ENCODE results near the gene MAT1A.
"Not testable (repeated sequence)": the region's sequence is repeated elsewhere in the genome, so short reads cannot be mapped to it uniquely, and the experiment has no call there.

Gene MAT1A

GRCh38 chr10:80253266-80253962 is 36.0 kb downstream of the MAT1A start:
- Histone ChIP-seq H3K27ac (no peak overlapping the region), H3K36me3 (ENCODE audit: insufficient read depth, low read length) (no peaks in the 10 kb centered on the region), H3K4me3 (no peak overlapping the region), H3K9me3 (ENCODE audit: low read depth, low read length) (no peaks in the 10 kb centered on the region), H3K9ac (ENCODE audit: insufficient read length) (no peak overlapping the region)
- TF ChIP-seq EZH2 (IDR thresholded peaks at IDR 0.05) (no peak), FOXP2 (optimal IDR thresholded peaks at IDR 0.05; ENCODE audit: control extremely low read depth, extremely low read length, insufficient read depth) (no peak), POLR2AphosphoS5 (IDR thresholded peaks at IDR 0.05; ENCODE audit: borderline replicate concordance, low read depth, low read length) (no peak)
- no peak for DNase-seq (ENCODE audit: low read depth, low spot score)

GRCh38 chr10:80252296-80252887 is 37.1 kb downstream of the MAT1A start:
- no peak overlapping the region for H3K4me3 ChIP-seq
- DNase-seq (ENCODE audit: low read depth, low spot score), result no peak
- no peaks in the 10 kb centered on the region for H3K9me3 ChIP-seq (ENCODE audit: low read depth, low read length)
- H3K36me3 ChIP-seq (ENCODE audit: insufficient read depth, low read length), result no peaks in the 10 kb centered on the region
- no peak overlapping the region for H3K9ac ChIP-seq (ENCODE audit: insufficient read length)
- TF ChIP-seq POLR2AphosphoS5 (IDR thresholded peaks at IDR 0.05; ENCODE audit: borderline replicate concordance, low read depth, low read length) (no peak), FOXP2 (optimal IDR thresholded peaks at IDR 0.05; ENCODE audit: control extremely low read depth, extremely low read length, insufficient read depth) (no peak)
- no peak overlapping the region for H3K27ac ChIP-seq

DNA sequence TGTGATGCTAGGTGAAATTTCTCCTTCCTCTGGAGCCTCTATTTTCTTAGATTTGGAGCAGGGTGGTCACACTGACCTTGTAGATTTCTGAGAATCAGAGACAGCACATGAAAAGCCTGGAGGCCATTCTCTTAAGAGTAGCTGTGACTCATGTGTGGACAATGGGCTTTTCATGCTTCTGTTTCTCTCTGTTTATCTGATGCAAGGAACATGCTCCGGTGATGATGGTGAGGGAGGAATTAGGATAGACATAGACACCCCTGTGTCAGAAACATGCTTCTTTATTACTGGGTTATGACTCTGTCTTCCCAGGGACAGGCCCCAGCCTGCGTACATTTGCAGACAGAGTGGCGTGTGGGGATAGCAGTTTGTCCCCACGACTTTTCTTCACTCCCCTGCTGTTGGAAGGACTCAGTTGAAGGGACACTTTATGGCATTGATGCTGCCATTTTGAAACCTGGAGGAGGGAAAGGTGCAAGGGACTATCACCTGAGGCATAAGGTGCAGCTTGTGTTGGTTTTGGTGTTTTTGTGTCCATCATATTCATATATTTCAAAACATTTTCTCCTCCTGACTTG is 37.7 kb downstream of the MAT1A start:
- not testable (repeated sequence) for H3K9me3 ChIP-seq (ENCODE audit: low read depth, low read length); H3K36me3 ChIP-seq (ENCODE audit: insufficient read depth, low read length); H3K27ac ChIP-seq; H3K4me3 ChIP-seq; DNase-seq (ENCODE audit: low read depth, low spot score); H3K9ac ChIP-seq (ENCODE audit: insufficient read length)

DNA sequence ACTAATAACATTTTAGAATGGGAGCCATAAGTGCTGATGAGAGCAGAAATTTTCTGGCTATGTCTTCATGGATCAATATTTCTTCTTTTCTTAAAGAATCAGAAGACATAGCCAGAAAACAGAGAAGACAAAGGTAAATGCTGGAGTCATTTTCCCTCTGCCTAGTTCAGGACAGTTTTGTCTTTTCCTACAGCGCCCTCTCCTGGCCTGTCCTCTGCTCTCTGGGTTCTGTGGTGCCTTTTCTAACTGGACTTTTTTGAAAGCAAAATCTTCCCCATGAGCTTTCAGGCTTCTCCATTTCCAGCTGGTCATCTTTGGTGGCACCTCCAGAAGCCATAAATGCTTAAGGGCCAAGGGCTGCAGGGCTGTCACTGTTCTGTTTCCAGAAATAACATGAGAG is 39.1 kb downstream of the MAT1A start:
- DNase-seq (ENCODE audit: low read depth, low spot score); H3K36me3 ChIP-seq (ENCODE audit: insufficient read depth, low read length); H3K9ac ChIP-seq (ENCODE audit: insufficient read length); H3K9me3 ChIP-seq (ENCODE audit: low read depth, low read length); H3K4me3 ChIP-seq; H3K27ac ChIP-seq: not testable (repeated sequence)

DNA sequence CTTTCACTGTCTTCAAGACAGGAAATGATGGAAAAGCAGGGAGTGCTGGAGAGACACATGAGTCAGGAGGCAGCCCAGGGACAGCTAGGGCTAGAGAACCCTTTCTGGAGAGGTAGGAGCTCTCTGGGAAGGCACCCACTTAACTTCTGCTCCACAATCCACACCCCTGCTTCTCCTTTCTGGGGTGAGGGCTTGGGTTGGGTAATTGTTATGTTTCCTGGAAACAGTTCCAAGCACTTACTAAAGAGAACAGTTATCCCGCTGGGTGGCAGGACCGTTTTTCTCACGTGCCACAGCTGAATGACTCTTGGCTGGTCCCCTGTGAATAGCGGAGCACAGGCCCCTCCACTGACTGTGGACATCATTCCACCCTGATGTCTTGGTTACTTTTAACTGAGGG is 39.6 kb downstream of the MAT1A start:
- not testable (repeated sequence) for H3K36me3 ChIP-seq (ENCODE audit: insufficient read depth, low read length); DNase-seq (ENCODE audit: low read depth, low spot score); H3K9me3 ChIP-seq (ENCODE audit: low read depth, low read length)

GRCh38 chr10:80247611-80248010 is 41.8 kb downstream of the MAT1A start:
- H3K4me3 ChIP-seq; H3K9ac ChIP-seq (ENCODE audit: insufficient read length); H3K9me3 ChIP-seq (ENCODE audit: low read depth, low read length); DNase-seq (ENCODE audit: low read depth, low spot score); H3K36me3 ChIP-seq (ENCODE audit: insufficient read depth, low read length); H3K27ac ChIP-seq: not testable (repeated sequence)

More for the DNA sequence above, 39.6 kb downstream of the MAT1A start:
- H3K9ac ChIP-seq (ENCODE audit: insufficient read length); H3K27ac ChIP-seq; H3K4me3 ChIP-seq: not testable (repeated sequence)

- H3K9ac ChIP-seq (ENCODE audit: insufficient read length); H3K36me3 ChIP-seq (ENCODE audit: insufficient read depth, low read length); DNase-seq (ENCODE audit: low read depth, low spot score); H3K9me3 ChIP-seq (ENCODE audit: low read depth, low read length); H3K4me3 ChIP-seq; H3K27ac ChIP-seq: not testable (repeated sequence)
These were observed 45.1 kb downstream of the MAT1A start for GRCh38 chr10:80244371-80244770.

- not testable (repeated sequence) for H3K4me3 ChIP-seq; H3K9me3 ChIP-seq (ENCODE audit: low read depth, low read length); H3K9ac ChIP-seq (ENCODE audit: insufficient read length); H3K36me3 ChIP-seq (ENCODE audit: insufficient read depth, low read length); H3K27ac ChIP-seq; DNase-seq (ENCODE audit: low read depth, low spot score)
These were observed 47.1 kb downstream of the MAT1A start for GRCh38 chr10:80242341-80242740.

DNA sequence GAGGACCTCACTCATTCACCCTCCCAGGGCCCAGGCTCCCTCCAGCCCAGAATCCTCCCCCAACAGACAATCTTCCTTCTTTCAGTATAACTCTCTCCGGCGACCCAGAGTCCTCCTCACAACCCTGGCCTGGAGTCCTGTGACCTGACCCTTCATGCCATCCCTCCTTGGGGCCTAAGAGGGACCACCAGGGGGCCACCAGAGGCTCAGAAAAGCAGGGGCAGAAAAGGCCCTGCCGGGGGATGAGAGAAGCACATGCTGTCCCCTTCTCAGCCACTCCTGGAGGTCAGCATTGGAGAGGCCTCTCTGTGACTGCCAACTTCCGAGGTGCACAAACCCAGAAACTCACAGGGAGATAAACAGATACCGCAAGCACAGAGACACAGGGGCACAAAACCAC is 53.0 kb downstream of the MAT1A start:
- not testable (repeated sequence) for H3K4me3 ChIP-seq; H3K9me3 ChIP-seq (ENCODE audit: low read depth, low read length)

DNA sequence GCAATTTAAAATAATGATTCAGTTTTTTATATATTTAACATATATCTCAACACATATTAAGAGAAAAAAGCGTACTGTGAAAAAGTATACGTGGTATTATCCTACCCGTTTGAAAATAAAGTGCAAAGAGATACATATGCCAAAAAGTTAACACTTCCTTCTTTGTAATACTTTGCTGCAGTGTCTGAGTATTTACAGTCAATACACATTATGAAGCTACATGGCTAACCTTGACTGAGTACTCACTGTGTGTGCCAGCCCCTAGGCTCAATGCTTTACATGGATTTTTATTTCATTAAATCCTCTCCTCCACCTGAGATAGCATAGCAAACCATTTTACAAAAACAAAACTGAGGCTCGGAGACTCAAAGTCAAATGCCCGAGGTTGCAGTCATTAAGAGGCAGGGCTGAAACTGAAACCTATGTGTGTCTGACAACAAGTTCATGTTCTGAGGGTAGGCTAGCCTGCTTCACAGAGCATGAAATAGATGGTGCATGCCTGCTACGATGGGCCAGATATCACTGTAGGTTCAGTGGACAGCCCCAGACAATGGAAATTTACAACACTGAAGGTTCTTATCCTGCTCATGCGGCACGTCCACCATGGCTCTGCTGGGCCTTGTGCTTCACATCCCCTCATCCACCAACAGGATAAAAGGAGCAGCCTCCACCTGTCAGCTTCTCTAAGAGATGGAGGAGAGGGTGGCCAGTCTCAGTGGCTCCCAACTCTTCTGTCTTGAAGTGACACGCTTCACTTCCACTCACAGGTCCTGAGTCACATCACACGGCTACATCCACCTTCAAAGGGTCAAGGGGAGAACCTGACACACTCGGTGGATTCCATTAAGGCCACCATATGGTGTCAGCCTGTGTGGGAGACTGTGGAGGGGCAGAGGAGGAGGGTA is 54.9 kb downstream of the MAT1A start:
- not testable (repeated sequence) for H3K9ac ChIP-seq (ENCODE audit: insufficient read length); DNase-seq (ENCODE audit: low read depth, low spot score); H3K9me3 ChIP-seq (ENCODE audit: low read depth, low read length); H3K27ac ChIP-seq; H3K4me3 ChIP-seq; H3K36me3 ChIP-seq (ENCODE audit: insufficient read depth, low read length)

More for the DNA sequence above, 53.0 kb downstream of the MAT1A start:
- H3K9ac ChIP-seq (ENCODE audit: insufficient read length); H3K36me3 ChIP-seq (ENCODE audit: insufficient read depth, low read length); DNase-seq (ENCODE audit: low read depth, low spot score); H3K27ac ChIP-seq: not testable (repeated sequence)

GRCh38 chr10:80233871-80234270 is 55.6 kb downstream of the MAT1A start:
- H3K4me3 ChIP-seq; H3K36me3 ChIP-seq (ENCODE audit: insufficient read depth, low read length); H3K9ac ChIP-seq (ENCODE audit: insufficient read length); DNase-seq (ENCODE audit: low read depth, low spot score); H3K27ac ChIP-seq; H3K9me3 ChIP-seq (ENCODE audit: low read depth, low read length): not testable (repeated sequence)

GRCh38 chr10:80226723-80227122 is 62.7 kb downstream of the MAT1A start:
- not testable (repeated sequence) for H3K36me3 ChIP-seq (ENCODE audit: insufficient read depth, low read length); H3K4me3 ChIP-seq; H3K9me3 ChIP-seq (ENCODE audit: low read depth, low read length); H3K9ac ChIP-seq (ENCODE audit: insufficient read length); DNase-seq (ENCODE audit: low read depth, low spot score); H3K27ac ChIP-seq

DNA sequence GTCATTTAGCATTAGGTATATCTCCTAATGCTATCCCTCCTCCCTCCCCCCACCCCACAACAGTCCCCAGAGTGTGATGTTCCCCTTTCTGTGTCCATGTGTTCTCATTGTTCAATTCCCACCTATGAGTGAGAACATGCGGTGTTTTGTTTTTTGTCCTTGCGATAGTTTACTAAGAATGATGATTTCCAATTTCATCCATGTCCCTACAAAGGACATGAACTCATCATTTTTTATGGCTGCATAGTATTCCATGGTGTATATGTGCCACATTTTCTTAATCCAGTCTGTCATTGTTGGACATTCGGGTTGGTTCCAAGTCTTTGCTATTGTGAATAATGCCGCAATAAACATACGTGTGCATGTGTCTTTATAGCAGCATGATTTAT is 66.4 kb downstream of the MAT1A start:
- not testable (repeated sequence) for H3K9me3 ChIP-seq (ENCODE audit: low read depth, low read length); H3K4me3 ChIP-seq; H3K36me3 ChIP-seq (ENCODE audit: insufficient read depth, low read length); H3K27ac ChIP-seq; H3K9ac ChIP-seq (ENCODE audit: insufficient read length); DNase-seq (ENCODE audit: low read depth, low spot score)
